Body of pancreas (tissue), 4 donors: ENCODE data around the gene CTH.

Experiments used
- POLR2A ChIP-seq, 3 donors: fragments of 450-650 bp; IDR thresholded peaks; one replicate each; pipeline ENCODE4 v1.6.1; 2016; ENCODE audit warnings: antibody characterized with exemption in 3 of 3, mild to moderate bottlenecking in 2 of 3
- TF ChIP-seq, protein P1 (sequence below), 7 experiments: fragments of 450-650 bp in 4 of 7; fragments of 200-600 bp in 3 of 7; sonication (generic) in 3 of 7; IDR thresholded peaks; one replicate each; pipeline ENCODE4 v1.5.1; 2016 to 2019; ENCODE audit warnings: antibody characterized with exemption in 7 of 7

GRCh38 chr1:70483342-70483741 lies 72.3 kb downstream of the CTH start:
- TF ChIP-seq, protein P1, sequence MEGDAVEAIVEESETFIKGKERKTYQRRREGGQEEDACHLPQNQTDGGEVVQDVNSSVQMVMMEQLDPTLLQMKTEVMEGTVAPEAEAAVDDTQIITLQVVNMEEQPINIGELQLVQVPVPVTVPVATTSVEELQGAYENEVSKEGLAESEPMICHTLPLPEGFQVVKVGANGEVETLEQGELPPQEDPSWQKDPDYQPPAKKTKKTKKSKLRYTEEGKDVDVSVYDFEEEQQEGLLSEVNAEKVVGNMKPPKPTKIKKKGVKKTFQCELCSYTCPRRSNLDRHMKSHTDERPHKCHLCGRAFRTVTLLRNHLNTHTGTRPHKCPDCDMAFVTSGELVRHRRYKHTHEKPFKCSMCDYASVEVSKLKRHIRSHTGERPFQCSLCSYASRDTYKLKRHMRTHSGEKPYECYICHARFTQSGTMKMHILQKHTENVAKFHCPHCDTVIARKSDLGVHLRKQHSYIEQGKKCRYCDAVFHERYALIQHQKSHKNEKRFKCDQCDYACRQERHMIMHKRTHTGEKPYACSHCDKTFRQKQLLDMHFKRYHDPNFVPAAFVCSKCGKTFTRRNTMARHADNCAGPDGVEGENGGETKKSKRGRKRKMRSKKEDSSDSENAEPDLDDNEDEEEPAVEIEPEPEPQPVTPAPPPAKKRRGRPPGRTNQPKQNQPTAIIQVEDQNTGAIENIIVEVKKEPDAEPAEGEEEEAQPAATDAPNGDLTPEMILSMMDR (IDR thresholded peaks at IDR 0.05): no peak
- no peak for TF ChIP-seq POLR2A (IDR thresholded peaks at IDR 0.05)
